HepG2 (cell line): ENCODE data around the gene EPM2A. TPM values are rescaled to one million over a fixed set of nuclear protein-coding genes. Genes with fewer than 3 reads are reported as not detected.

Source experiments
- ARID3A ChIP-seq: IDR thresholded peaks from 2 replicates; pipeline ENCODE4 v1.6.1; 2012; ENCODE audit warnings: low read depth, low read length, improper control_type of control experiment
- FOXO4 ChIP-seq: sonication (generic); formaldehyde crosslinking; conservative IDR thresholded peaks from 2 replicates; pipeline ENCODE4 v1.8.1; 2023; ENCODE audit warnings: missing genetic modification reagents
- HNF4A ChIP-seq: sonication (generic); formaldehyde crosslinking; IDR thresholded peaks from 2 replicates; pipeline ENCODE4 v1.4.0; 2020; ENCODE audit warnings: missing genetic modification reagents
- MTERF4 ChIP-seq: sonication (generic); formaldehyde crosslinking; IDR thresholded peaks from 2 replicates; pipeline ENCODE4 v1.8.0; 2023; ENCODE audit warnings: mild to moderate bottlenecking, missing genetic modification reagents
- PAXIP1 ChIP-seq: sonication (generic); formaldehyde crosslinking; conservative IDR thresholded peaks from 2 replicates; pipeline ENCODE4 v1.4.0; 2020; ENCODE audit warnings: mild to moderate bottlenecking, missing genetic modification reagents, moderate library complexity
- POGZ ChIP-seq: sonication (generic); formaldehyde crosslinking; IDR thresholded peaks from 2 replicates; pipeline ENCODE4 v1.4.0; 2020; ENCODE audit warnings: mild to moderate bottlenecking, missing genetic modification reagents
- RARA ChIP-seq: IDR thresholded peaks from 2 replicates; pipeline ENCODE4 v1.6.1; 2016; ENCODE audit warnings: missing genetic modification reagents, missing compliant biosample characterization
- RELA ChIP-seq: sonication (generic); formaldehyde crosslinking; IDR thresholded peaks from 2 replicates; pipeline ENCODE4 v1.4.0; 2020; ENCODE audit warnings: missing genetic modification reagents
- SOX5 ChIP-seq: IDR thresholded peaks from 2 replicates; pipeline ENCODE4 v1.6.1; 2016; ENCODE audit warnings: borderline replicate concordance
- TSC22D2 ChIP-seq: sonication (generic); formaldehyde crosslinking; IDR thresholded peaks from 2 replicates; pipeline ENCODE4 v1.5.1; 2020; ENCODE audit warnings: missing genetic modification reagents, mild to moderate bottlenecking, borderline replicate concordance
- ZBTB40 ChIP-seq, 2 experiments: fragments of 450-650 bp in 1 of 2; sonication (generic) in 1 of 2; formaldehyde crosslinking in 1 of 2; IDR thresholded peaks; 2 replicates each; pipeline versions ENCODE4 v1.6.1 to v1.8.0; 2016 to 2022; ENCODE audit warnings: antibody characterized with exemption in 1 of 2, mild to moderate bottlenecking in 1 of 2, missing genetic modification reagents in 1 of 2
- ZNF564 ChIP-seq: sonication (generic); formaldehyde crosslinking; IDR thresholded peaks from 2 replicates; pipeline ENCODE4 v1.8.1; 2023; ENCODE audit warnings: mild to moderate bottlenecking, missing genetic modification reagents
- ZNF720 ChIP-seq: sonication (generic); formaldehyde crosslinking; IDR thresholded peaks from 2 replicates; pipeline ENCODE4 v1.4.0; 2020; ENCODE audit warnings: missing genetic modification reagents
- polyA plus RNA-seq, 8 experiments: library from polyadenylated mRNA; depleted of rRNA in 3 of 8; stranded (reverse) in 7 of 8; unstranded in 1 of 8; fragments of >200 nt; fragmentation: Illumina TruSeq in 4 of 8; extraction: Trizol in 4 of 8; gene quantifications; 2 replicates each; pipeline versions ENCODE4 v1.2.1 to v1.2.3, GENCODE V29; 2011 to 2016; ENCODE audit warnings: low read depth in 4 of 8, missing spikeins in 1 of 8, mixed read lengths in 1 of 8; ENCODE audit not compliant: insufficient read depth in 1 of 8
- total RNA-seq, 5 experiments: library from RNA; depleted of rRNA; stranded (reverse); fragments of >200 nt; fragmentation: Illumina TruSeq; extraction: Trizol; gene quantifications; 2 replicates each; pipeline ENCODE4 v1.2.3, GENCODE V29; 2016; ENCODE audit warnings: low read depth in 1 of 5

Gene EPM2A
- total and polyA plus RNA-seq, 2 of the 13 experiments (the other 11 are each of a cell fraction or from before 2014, with no cell fraction given), result 4.6 to 9.2 TPM

GRCh38 chr6:145772846-145773245 is 37.5 kb upstream of the EPM2A start (continued):
- TF ChIP-seq ZBTB40 (IDR thresholded peaks at IDR 0.05), result no peak
- TF ChIP-seq ZBTB40 (CRISPR knock-in tag; IDR thresholded peaks at IDR 0.05), result no peak
- no peak for TF ChIP-seq ZNF564 (CRISPR knock-in tag)
- no peak for TF ChIP-seq ZNF720 (CRISPR knock-in tag)
- peak; percentile 67; the same call in 1 of the 2 replicates for TF ChIP-seq ARID3A
- TF ChIP-seq SOX5 (CRISPR knock-in tag), result peak; percentile 96
- TF ChIP-seq FOXO4, result no peak
- TF ChIP-seq POGZ (CRISPR knock-in tag), result 0 out of 2 replicates have a peak, but pooled peaks have one; percentile 23
- TF ChIP-seq MTERF4 (CRISPR knock-in tag), result no peak
- no peak for TF ChIP-seq TSC22D2 (CRISPR knock-in tag)
- peak; percentile 74; the same call in 1 of the 2 replicates for TF ChIP-seq RARA
- peak; percentile 53 for TF ChIP-seq PAXIP1 (CRISPR knock-in tag)
- peak; percentile 32; the same call in 1 of the 2 replicates for TF ChIP-seq HNF4A (CRISPR knock-in tag)
- TF ChIP-seq RELA, result no peak
